ENCODE data around the gene MEAF6. TPM values are rescaled to one million over a fixed set of nuclear protein-coding genes. Genes with fewer than 3 reads are reported as not detected.

Gene MEAF6
- total and polyA plus RNA-seq, 2 experiments from 2014 or later, result 60.1 to 64.5 TPM

DNA sequence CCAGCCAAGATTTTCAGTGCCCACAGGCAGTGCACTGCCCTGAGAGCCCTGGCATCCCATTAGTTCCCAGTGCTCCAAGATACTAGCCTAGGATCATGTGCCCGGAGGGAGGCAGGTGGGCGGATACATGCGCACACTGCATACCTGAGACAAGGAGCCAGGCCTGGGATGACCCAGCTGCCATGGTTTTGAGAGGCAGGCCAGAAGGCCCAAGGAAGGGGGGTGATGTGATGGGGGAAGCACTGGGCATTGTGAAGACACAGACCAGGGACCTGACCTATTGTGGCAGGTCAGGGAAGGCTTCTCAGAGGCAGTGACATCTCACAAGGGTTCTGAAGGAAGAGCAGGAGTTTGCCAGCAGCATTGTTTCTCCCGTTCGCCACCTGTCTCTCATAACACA is 36.6 kb downstream of the MEAF6 start:
- Histone ChIP-seq H3K4me1 (ENCODE audit: insufficient read depth) (peaks cover 42% of the 10 kb centered on the region), H3K27me3 (ENCODE audit: insufficient read depth) (peaks cover 11% of the 10 kb centered on the region), H3K4me3 (peak overlapping the region; percentile 42), H3K27ac (ENCODE audit: low read depth) (peak overlapping the region; percentile 90), H2AFZ (no peak overlapping the region), H3K36me3 (ENCODE audit: insufficient read depth) (no peaks in the 10 kb centered on the region), H3K79me2 (replicated peaks; ENCODE audit: insufficient read depth) (peaks cover 29% of the 10 kb centered on the region), H3F3A (replicated peaks; ENCODE audit: low read depth) (no peaks in the 10 kb centered on the region), H3K9me2 (ENCODE audit: insufficient read depth) (no peaks in the 10 kb centered on the region), H4K20me1 (replicated peaks; ENCODE audit: insufficient read depth) (no peaks in the 10 kb centered on the region; the same call in 1 of the 2 replicates), H3K4me2 (peak overlapping the region; percentile 94)
- Mint-ChIP-seq H3K36me3 (ENCODE audit: low read depth) (peaks cover 45% of the 10 kb centered on the region), H3K27me3 (ENCODE audit: insufficient read depth, low read depth, poor library complexity) (peaks cover 20% of the 10 kb centered on the region), H3K27ac (peak overlapping the region; percentile 95), H3K9me3 (no peaks in the 10 kb centered on the region), H3K4me1 (peaks cover 43% of the 10 kb centered on the region), H3K4me3 (peak overlapping the region; percentile 51)
- TF ChIP-seq STAT1 (IDR thresholded peaks at IDR 0.05; ENCODE audit: unreplicated experiment) (no peak), JUNB (IDR thresholded peaks at IDR 0.05; ENCODE audit: unreplicated experiment) (no peak), CREB1 (CRISPR knock-in tag; IDR thresholded peaks at IDR 0.05; ENCODE audit: low read depth) (no peak), EZH2 (IDR thresholded peaks at IDR 0.05; ENCODE audit: low read depth, unreplicated experiment) (no peak), NANOG (IDR thresholded peaks at IDR 0.05; ENCODE audit: borderline replicate concordance) (no peak), ZNF114 (CRISPR knock-in tag; IDR thresholded peaks at IDR 0.05) (no peak), POLR2AphosphoS5 (IDR thresholded peaks at IDR 0.05; ENCODE audit: low read depth) (no peak), ZNF331 (CRISPR knock-in tag; IDR thresholded peaks at IDR 0.05; ENCODE audit: low read depth) (no peak), EZH2phosphoT487 (IDR thresholded peaks at IDR 0.05; ENCODE audit: unreplicated experiment) (no peak)
- TF ChIP-seq, protein P1, sequence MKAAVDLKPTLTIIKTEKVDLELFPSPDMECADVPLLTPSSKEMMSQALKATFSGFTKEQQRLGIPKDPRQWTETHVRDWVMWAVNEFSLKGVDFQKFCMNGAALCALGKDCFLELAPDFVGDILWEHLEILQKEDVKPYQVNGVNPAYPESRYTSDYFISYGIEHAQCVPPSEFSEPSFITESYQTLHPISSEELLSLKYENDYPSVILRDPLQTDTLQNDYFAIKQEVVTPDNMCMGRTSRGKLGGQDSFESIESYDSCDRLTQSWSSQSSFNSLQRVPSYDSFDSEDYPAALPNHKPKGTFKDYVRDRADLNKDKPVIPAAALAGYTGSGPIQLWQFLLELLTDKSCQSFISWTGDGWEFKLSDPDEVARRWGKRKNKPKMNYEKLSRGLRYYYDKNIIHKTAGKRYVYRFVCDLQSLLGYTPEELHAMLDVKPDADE (IDR thresholded peaks at IDR 0.05), result no peak
- TF ChIP-seq, protein P2, sequence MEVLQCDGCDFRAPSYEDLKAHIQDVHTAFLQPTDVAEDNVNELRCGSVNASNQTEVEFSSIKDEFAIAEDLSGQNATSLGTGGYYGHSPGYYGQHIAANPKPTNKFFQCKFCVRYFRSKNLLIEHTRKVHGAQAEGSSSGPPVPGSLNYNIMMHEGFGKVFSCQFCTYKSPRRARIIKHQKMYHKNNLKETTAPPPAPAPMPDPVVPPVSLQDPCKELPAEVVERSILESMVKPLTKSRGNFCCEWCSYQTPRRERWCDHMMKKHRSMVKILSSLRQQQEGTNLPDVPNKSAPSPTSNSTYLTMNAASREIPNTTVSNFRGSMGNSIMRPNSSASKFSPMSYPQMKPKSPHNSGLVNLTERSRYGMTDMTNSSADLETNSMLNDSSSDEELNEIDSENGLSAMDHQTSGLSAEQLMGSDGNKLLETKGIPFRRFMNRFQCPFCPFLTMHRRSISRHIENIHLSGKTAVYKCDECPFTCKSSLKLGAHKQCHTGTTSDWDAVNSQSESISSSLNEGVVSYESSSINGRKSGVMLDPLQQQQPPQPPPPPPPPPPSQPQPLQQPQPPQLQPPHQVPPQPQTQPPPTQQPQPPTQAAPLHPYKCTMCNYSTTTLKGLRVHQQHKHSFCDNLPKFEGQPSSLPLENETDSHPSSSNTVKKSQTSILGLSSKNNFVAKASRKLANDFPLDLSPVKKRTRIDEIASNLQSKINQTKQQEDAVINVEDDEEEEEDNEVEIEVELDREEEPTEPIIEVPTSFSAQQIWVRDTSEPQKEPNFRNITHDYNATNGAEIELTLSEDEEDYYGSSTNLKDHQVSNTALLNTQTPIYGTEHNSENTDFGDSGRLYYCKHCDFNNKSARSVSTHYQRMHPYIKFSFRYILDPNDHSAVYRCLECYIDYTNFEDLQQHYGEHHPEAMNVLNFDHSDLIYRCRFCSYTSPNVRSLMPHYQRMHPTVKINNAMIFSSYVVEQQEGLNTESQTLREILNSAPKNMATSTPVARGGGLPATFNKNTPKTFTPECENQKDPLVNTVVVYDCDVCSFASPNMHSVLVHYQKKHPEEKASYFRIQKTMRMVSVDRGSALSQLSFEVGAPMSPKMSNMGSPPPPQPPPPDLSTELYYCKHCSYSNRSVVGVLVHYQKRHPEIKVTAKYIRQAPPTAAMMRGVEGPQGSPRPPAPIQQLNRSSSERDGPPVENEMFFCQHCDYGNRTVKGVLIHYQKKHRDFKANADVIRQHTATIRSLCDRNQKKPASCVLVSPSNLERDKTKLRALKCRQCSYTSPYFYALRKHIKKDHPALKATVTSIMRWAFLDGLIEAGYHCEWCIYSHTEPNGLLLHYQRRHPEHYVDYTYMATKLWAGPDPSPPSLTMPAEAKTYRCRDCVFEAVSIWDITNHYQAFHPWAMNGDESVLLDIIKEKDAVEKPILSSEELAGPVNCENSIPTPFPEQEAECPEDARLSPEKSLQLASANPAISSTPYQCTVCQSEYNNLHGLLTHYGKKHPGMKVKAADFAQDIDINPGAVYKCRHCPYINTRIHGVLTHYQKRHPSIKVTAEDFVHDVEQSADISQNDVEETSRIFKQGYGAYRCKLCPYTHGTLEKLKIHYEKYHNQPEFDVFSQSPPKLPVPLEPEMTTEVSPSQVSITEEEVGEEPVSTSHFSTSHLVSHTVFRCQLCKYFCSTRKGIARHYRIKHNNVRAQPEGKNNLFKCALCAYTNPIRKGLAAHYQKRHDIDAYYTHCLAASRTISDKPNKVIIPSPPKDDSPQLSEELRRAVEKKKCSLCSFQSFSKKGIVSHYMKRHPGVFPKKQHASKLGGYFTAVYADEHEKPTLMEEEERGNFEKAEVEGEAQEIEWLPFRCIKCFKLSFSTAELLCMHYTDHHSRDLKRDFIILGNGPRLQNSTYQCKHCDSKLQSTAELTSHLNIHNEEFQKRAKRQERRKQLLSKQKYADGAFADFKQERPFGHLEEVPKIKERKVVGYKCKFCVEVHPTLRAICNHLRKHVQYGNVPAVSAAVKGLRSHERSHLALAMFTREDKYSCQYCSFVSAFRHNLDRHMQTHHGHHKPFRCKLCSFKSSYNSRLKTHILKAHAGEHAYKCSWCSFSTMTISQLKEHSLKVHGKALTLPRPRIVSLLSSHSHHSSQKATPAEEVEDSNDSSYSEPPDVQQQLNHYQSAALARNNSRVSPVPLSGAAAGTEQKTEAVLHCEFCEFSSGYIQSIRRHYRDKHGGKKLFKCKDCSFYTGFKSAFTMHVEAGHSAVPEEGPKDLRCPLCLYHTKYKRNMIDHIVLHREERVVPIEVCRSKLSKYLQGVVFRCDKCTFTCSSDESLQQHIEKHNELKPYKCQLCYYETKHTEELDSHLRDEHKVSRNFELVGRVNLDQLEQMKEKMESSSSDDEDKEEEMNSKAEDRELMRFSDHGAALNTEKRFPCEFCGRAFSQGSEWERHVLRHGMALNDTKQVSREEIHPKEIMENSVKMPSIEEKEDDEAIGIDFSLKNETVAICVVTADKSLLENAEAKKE (CRISPR knock-in tag; IDR thresholded peaks at IDR 0.05), result no peak
- TF ChIP-seq, protein P3, sequence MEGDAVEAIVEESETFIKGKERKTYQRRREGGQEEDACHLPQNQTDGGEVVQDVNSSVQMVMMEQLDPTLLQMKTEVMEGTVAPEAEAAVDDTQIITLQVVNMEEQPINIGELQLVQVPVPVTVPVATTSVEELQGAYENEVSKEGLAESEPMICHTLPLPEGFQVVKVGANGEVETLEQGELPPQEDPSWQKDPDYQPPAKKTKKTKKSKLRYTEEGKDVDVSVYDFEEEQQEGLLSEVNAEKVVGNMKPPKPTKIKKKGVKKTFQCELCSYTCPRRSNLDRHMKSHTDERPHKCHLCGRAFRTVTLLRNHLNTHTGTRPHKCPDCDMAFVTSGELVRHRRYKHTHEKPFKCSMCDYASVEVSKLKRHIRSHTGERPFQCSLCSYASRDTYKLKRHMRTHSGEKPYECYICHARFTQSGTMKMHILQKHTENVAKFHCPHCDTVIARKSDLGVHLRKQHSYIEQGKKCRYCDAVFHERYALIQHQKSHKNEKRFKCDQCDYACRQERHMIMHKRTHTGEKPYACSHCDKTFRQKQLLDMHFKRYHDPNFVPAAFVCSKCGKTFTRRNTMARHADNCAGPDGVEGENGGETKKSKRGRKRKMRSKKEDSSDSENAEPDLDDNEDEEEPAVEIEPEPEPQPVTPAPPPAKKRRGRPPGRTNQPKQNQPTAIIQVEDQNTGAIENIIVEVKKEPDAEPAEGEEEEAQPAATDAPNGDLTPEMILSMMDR (conservative IDR thresholded peaks at IDR 0.05; ENCODE audit: low read depth in 2 of 2), result no peak
- TF ChIP-seq, protein P4, sequence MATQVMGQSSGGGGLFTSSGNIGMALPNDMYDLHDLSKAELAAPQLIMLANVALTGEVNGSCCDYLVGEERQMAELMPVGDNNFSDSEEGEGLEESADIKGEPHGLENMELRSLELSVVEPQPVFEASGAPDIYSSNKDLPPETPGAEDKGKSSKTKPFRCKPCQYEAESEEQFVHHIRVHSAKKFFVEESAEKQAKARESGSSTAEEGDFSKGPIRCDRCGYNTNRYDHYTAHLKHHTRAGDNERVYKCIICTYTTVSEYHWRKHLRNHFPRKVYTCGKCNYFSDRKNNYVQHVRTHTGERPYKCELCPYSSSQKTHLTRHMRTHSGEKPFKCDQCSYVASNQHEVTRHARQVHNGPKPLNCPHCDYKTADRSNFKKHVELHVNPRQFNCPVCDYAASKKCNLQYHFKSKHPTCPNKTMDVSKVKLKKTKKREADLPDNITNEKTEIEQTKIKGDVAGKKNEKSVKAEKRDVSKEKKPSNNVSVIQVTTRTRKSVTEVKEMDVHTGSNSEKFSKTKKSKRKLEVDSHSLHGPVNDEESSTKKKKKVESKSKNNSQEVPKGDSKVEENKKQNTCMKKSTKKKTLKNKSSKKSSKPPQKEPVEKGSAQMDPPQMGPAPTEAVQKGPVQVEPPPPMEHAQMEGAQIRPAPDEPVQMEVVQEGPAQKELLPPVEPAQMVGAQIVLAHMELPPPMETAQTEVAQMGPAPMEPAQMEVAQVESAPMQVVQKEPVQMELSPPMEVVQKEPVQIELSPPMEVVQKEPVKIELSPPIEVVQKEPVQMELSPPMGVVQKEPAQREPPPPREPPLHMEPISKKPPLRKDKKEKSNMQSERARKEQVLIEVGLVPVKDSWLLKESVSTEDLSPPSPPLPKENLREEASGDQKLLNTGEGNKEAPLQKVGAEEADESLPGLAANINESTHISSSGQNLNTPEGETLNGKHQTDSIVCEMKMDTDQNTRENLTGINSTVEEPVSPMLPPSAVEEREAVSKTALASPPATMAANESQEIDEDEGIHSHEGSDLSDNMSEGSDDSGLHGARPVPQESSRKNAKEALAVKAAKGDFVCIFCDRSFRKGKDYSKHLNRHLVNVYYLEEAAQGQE (IDR thresholded peaks at IDR 0.05; ENCODE audit: unreplicated experiment), result no peak
- DNase-seq (ENCODE audit: low spot score) (no peak), ATAC-seq (no peak; the same call in 2 of the 3 replicates)
